HG03558 (cell line): ENCODE results near the gene TMEM223.
"Not testable (repeated sequence)": the region's sequence is repeated elsewhere in the genome, so short reads cannot be mapped to it uniquely, and the experiment has no call there.

ENCODE experiments used
- ATAC-seq: cut with Tn5 transposase; IDR thresholded peaks from one replicate; pipeline ENCODE4 v1.9.1; 2021; ENCODE audit warnings: moderate number of reproducible peaks; ENCODE audit not compliant: unreplicated experiment; ENCODE audit errors: extremely low read depth

Gene TMEM223

DNA sequence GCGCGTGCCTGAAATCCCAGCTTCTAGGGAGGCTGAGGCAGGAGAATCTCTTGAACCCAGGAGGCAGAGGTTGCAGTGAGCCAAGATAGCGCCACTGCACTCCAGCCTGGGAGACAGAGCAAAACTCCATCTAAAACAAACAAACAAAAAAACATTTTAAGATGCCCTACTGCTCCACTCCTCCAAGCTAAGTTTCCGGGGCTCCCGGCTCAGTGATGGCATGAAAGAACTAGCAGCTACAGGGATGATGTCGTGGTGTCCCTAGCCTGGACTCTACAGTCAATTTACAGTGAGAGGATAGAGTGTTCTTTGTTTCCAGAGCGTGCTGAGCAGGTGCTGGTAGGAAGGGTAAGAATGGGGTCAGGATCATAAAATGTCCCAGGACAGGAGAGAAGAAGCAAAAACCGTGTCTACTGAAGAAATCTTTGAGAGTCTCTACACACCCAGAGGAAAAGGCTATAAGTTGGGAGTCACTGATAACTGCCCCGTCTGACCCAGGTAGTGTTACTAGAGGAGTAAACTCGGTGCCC, 36.7 kb downstream of the TMEM223 start:
- no peak for ATAC-seq

DNA sequence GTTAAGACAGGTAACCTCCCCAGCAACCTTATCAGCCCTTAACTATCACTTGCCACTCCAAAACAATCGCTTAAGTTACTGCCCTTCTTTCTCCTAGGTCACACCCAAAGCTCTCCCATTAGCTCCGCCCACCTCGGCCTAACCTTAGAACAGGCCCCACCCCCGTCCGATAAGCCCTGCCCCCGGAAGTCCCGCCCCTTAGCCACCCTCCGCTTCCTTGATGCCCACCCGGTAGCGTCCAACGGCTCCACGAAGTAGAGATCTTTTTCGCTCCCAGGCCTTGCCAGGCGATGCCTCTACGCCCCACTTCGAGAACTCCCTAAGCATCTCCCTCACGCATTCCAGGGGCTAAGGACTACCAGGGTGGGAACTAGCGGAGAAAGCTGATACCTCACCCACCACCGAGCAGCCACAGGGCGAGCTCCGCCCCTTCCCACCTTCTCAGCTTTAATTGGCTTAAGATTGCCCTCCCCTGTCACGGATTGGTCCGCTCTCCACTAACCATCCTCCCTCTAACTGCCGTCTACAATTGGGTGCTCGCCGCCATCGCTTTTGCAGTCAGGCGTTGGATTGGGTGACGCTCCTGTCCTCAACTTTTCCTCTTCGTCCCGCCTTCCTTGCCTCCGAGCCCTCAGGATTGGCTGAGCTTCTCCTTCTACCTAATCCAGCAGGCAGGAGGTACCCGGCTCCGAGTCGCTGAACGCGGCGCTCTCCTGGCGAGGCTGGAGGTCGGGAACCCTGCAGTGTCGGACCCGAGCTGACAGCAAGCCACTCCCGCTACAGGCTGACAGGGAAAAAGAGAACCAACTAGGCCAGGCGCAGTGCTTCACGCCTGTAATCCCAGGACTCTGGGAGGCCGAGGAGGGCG, 37.8 kb downstream of the TMEM223 start, which contains the start of gene ZBTB3:
Gene ZBTB3 (minus strand): TSS at position 425 of the 868 bp plus-strand sequence. CDS start 496 bp downstream, outside the sequence.
- peak; percentile 90 for ATAC-seq

GRCh38 chr11:62752994-62753735, 38.6 kb downstream of the TMEM223 start:
- ATAC-seq = no peak

- ATAC-seq = no peak
These were observed 39.5 kb downstream of the TMEM223 start for GRCh38 chr11:62752177-62752785.

DNA sequence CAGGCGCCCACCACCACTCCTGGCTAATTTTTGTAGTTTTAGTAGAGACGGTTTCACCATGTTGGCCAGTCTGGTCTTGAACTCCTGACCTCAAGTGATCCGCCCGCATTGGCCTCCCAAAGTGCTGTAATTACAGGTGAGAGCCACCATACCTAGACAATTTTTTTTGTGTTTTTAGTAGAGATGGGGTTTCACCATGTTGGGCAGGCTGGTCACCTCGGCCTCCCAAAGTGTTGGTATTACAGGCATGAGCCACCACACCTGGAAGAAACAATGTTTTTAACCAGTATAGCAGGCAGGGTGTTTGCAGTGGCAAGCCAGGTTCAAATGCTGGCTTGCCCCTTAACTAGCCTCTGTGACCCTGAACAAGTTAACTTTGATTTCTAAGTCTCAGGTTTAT, 41.9 kb downstream of the TMEM223 start:
- ATAC-seq = not testable (repeated sequence)

DNA sequence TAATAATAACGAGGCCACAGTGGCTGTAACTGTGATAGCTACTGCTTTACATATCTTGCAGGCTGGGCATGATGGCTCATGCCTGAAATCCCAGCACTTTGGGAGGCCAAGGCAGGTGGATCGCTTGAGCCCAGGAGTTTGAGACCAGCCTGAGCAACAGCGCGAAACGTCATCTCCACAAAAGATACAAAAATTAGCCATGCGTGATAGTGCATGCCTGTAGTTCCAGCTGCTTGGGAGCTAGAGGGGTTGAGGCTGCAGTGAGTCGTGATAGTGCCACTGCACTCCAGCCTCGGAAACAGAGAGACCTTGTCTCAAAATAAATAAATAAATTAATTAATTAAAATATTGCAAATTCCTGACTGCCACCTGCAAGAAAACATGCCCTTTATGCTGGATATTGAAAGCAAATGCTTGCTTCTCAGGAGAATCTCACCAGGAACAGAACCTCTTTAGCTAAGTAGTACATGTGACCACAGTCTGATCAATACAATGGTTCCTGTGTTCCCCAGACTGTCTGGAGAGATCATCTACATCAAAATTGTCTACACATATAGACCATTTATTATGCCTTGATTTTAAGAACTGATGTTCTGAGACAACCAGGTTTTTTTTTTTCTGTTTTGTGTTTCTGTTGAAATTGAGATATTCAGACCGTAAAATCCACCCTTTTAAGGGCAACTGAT, 44.2 kb downstream of the TMEM223 start:
- no peak for ATAC-seq
